Measurements from ENCODE around the gene LCN6. TPM values are rescaled to one million over a fixed set of nuclear protein-coding genes. Genes with fewer than 3 reads are reported as not detected.
"Not testable (repeated sequence)": the region's sequence is repeated elsewhere in the genome, so short reads cannot be mapped to it uniquely, and the experiment has no call there.

The LCN6 gene
- total and polyA plus RNA-seq, 7 donors = 0.44 to 15.0 (median 10.7) TPM

DNA sequence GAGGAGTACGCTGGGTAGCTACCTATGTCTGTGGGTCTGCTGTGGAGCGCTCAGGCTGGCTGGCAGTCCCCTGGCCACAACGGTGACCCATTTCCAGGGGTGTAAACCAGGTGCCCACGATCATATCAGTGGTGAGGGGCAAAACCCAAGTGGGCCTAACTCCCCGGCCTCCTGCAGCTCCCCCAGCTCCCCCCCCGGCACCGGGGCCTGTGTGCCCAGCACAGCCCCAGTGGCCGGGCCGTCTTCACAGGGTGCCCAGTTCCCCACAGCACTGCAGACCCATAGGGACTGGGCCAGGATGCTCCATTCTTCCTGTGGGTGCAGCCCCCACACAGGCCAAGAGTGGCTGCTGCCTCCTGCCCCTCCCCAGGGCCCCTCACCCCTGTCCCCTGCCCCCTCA, 10.7 kb upstream of the LCN6 start:
- H3K36me3 ChIP-seq (ENCODE audit: insufficient read depth in 1 of 2, low read depth in 1 of 2) = no peaks in the 10 kb centered on the region
- no peaks in the 10 kb centered on the region for H3K27me3 ChIP-seq (ENCODE audit: insufficient read depth in 3 of 3, low read length in 2 of 3)
- no peak overlapping the region for H3K27ac ChIP-seq
- H3K4me3 ChIP-seq = no peak overlapping the region
- H3K9me3 ChIP-seq = no peaks in the 10 kb centered on the region
- ATAC-seq = no peak
- DNase-seq = peak in 1 of 2 donors; percentile 21
- WGBS, 3 donors = 74 to 83% (median 78%) methylated on average over 9 of the region's 9 CpGs
- intact Hi-C loops (cut with DNase I) = no loop called here
- TF ChIP-seq, protein P1, sequence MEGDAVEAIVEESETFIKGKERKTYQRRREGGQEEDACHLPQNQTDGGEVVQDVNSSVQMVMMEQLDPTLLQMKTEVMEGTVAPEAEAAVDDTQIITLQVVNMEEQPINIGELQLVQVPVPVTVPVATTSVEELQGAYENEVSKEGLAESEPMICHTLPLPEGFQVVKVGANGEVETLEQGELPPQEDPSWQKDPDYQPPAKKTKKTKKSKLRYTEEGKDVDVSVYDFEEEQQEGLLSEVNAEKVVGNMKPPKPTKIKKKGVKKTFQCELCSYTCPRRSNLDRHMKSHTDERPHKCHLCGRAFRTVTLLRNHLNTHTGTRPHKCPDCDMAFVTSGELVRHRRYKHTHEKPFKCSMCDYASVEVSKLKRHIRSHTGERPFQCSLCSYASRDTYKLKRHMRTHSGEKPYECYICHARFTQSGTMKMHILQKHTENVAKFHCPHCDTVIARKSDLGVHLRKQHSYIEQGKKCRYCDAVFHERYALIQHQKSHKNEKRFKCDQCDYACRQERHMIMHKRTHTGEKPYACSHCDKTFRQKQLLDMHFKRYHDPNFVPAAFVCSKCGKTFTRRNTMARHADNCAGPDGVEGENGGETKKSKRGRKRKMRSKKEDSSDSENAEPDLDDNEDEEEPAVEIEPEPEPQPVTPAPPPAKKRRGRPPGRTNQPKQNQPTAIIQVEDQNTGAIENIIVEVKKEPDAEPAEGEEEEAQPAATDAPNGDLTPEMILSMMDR (IDR thresholded peaks at IDR 0.05) = no peak
- H3K4me1 ChIP-seq = peaks cover 11% of the 10 kb centered on the region

DNA sequence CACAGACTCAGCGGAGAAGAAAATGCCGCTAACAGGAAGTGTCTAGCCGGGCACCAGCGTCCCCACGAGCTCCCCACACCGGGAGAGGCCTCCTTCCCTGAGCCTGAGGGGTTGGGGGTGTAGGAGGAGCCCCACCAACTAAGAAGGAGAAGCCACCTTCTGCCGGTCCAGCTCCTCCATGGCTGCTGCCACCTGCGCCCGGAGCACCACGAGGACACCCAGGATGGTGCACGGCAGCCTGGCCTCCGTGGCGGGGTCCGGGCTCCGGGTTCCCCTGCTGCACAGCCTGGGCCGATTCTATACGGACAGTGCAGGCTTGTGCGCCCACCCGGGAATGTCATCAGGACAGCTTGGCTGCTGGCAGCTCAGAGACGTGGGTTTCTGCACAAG, 9.4 kb upstream of the LCN6 start:
- peaks cover 11% of the 10 kb centered on the region for H3K4me1 ChIP-seq
- peak overlapping the region; percentile 52 for H3K4me3 ChIP-seq
- TF ChIP-seq, protein P1 (IDR thresholded peaks at IDR 0.05) = no peak
- WGBS, 3 donors = 45 to 67% (median 50%) methylated on average over 20 of the region's 20 CpGs
- no peaks in the 10 kb centered on the region for H3K9me3 ChIP-seq
- DNase-seq = peak in 1 of 2 donors; percentile 58
- intact Hi-C loops (cut with DNase I) = no loop called here
- peak; percentile 27 to 39 (median 30) for ATAC-seq
- no peaks in the 10 kb centered on the region for H3K27me3 ChIP-seq (ENCODE audit: insufficient read depth in 3 of 3, low read length in 2 of 3)
- no peaks in the 10 kb centered on the region for H3K36me3 ChIP-seq (ENCODE audit: insufficient read depth in 1 of 2, low read depth in 1 of 2)
- H3K27ac ChIP-seq = peak overlapping the region; percentile 58

DNA sequence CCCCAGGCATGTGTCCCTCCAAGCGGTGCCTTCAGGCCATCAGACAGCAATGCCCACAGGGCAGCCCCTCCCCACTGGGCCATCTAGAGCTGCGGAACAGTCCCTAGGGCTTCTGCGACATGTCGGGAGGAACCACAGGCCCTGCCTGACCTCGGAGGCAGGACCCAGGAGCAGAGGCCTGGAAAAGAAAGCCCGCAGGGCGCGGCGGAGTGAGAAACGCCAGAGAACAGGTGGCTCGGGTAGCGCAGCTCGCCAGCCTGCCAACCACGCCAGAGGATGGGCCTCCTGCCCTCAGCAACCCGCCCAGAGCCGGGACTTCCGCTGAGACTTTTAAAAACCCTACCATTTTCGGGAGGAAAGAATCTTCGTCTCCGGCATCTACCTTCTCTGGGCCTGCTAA, 9.0 kb upstream of the LCN6 start:
- Histone ChIP-seq H3K4me3 (peak overlapping the region; percentile 52), H3K27ac (peak overlapping the region; percentile 58), H3K4me1 (peaks cover 11% of the 10 kb centered on the region), H3K27me3 (ENCODE audit: insufficient read depth in 3 of 3, low read length in 2 of 3) (no peaks in the 10 kb centered on the region), H3K36me3 (ENCODE audit: insufficient read depth in 1 of 2, low read depth in 1 of 2) (no peaks in the 10 kb centered on the region), H3K9me3 (no peaks in the 10 kb centered on the region)
- DNase-seq (peak in 1 of 2 donors; percentile 50), ATAC-seq (peak; percentile 58 to 81 (median 75))
- intact Hi-C loops (cut with DNase I) = no loop called here
- TF ChIP-seq, protein P1 (IDR thresholded peaks at IDR 0.05) = no peak
- 31 to 37% (median 34%) methylated on average over 20 of the region's 20 CpGs for WGBS, 3 donors

DNA sequence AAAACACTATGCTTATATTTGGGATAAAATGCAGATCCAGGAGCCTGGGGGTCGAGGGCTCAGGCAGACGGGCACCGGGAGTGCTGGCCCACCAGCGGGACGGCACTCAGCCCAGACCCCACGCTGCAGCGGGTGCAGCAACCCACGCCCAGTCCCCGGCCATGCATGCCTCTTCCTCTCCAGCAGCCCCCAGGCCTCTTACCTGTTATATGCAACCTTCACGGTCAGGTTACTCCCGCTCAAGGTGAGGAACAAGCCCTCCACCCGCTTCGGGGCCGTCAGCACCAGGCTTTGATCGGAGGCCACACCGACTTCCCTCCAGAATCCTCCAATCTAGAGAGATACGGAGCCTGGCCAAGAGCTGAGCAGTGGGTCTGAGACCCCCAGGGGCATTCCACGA, 8.5 kb upstream of the LCN6 start:
- Histone ChIP-seq H3K4me3 (peak overlapping the region; percentile 52), H3K27ac (no peak overlapping the region), H3K9me3 (no peaks in the 10 kb centered on the region), H3K36me3 (ENCODE audit: insufficient read depth in 1 of 2, low read depth in 1 of 2) (no peaks in the 10 kb centered on the region), H3K27me3 (ENCODE audit: insufficient read depth in 3 of 3, low read length in 2 of 3) (no peaks in the 10 kb centered on the region), H3K4me1 (peaks cover 11% of the 10 kb centered on the region)
- TF ChIP-seq, protein P1 (IDR thresholded peaks at IDR 0.05) = no peak
- DNase-seq = no peak
- intact Hi-C loops (cut with DNase I) = no loop called here
- no peak for ATAC-seq
- 89 to 91% (median 90%) methylated on average over 17 to 18 of the region's 18 CpGs for WGBS, 3 donors

DNA sequence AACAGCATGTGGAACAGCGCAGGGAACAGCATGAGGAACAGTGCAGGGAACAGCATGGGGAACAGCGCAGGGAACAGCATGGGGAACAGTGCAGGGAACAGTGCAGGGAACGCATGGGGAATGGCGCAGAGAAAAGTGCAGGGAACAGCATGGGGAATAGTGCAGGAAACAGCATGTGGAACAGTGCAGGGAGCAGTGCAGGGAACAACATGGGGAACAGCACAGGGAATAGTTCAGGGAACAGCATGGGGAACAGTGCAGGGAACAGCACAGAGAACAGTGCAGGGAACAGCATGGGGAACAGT, 7.8 kb upstream of the LCN6 start:
- Histone ChIP-seq H3K4me1 (peaks cover 11% of the 10 kb centered on the region), H3K9me3 (no peaks in the 10 kb centered on the region), H3K4me3 (no peak overlapping the region), H3K27me3 (ENCODE audit: insufficient read depth in 3 of 3, low read length in 2 of 3) (no peaks in the 10 kb centered on the region), H3K36me3 (ENCODE audit: insufficient read depth in 1 of 2, low read depth in 1 of 2) (no peaks in the 10 kb centered on the region), H3K27ac (no peak overlapping the region)
- TF ChIP-seq, protein P1 (IDR thresholded peaks at IDR 0.05) = no peak
- intact Hi-C loops (cut with DNase I) = no loop called here
- DNase-seq (no peak), ATAC-seq (no peak)
- WGBS, 3 donors = 99 to 100% (median 100%) methylated on average over 4 of the region's 4 CpGs

DNA sequence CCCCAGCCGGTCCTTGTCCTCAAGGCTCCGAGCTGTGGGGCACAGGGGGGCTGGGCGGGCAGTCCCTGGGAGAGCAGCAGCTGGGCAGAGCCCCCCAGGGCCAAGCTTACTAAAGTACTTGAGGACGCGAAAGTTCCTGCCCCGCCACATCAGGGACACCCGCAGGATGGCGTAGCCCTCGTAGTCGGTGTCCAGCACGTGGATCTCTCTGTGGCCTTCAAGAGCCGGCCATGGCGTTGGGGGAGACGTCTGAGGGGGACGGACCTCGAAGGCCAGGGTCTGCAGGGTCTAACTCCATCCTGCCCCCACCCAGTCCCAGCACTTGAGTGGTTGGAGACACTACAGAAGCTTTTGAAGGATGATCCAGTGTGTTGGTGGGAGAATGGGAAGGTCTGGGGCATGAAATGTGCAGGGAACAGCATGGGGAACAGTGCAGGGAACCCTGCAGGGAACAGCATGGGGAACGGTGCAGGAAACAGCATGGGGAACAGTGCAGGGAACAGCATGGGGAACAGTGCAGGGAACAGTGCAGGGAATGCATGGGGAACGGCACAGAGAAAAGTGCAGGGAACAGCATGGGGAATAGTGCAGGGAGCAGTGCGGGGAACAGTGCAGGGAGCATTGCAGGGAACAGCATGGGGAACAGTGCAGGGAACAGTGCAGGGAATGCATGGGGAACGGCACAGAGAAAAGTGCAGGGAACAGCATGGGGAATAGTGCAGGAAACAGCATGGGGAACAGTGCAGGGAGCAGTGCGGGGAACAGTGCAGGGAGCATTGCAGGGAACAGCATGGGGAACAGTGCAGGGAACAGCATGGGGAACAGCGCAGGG, 7.2 kb upstream of the LCN6 start:
- DNase-seq; ATAC-seq; H3K27ac ChIP-seq; H3K4me3 ChIP-seq; H3K36me3 ChIP-seq (ENCODE audit: insufficient read depth in 1 of 2, low read depth in 1 of 2); H3K27me3 ChIP-seq (ENCODE audit: insufficient read depth in 3 of 3, low read length in 2 of 3); H3K9me3 ChIP-seq; intact Hi-C loops (cut with DNase I): not testable (repeated sequence)
- WGBS, 3 donors = 89 to 94% (median 92%) methylated on average over 22 of the region's 22 CpGs
- H3K4me1 ChIP-seq = peaks cover 11% of the 10 kb centered on the region

All from psoas muscle (tissue), 8 donors.